Measurements from ENCODE around the gene RALGAPA1. TPM values are rescaled to one million over a fixed set of nuclear protein-coding genes. Genes with fewer than 3 reads are reported as not detected.
"Not testable (repeated sequence)": the region's sequence is repeated elsewhere in the genome, so short reads cannot be mapped to it uniquely, and the experiment has no call there.

RALGAPA1 gene
- total RNA-seq, 1 donor from 2014 or later: 61.0 TPM

DNA sequence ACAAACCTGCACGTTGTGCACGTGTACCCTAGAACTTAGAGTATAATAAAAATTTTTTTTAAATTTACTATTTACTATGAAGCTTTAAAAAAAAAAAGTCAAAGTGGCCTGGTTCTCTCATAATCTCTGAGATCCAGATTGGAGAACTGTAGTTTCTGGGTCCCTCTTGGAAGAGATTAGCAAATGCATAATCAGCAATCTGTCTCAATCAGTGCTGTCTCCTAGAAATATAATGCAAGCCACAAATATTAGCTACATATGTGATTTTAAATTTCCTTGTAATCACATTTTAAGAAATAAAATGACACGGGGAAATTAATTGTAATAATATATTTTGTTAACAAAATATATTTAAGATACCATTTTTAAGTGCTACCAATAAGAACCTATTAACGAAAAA is 32.3 kb downstream of the RALGAPA1 start:
- DNase-seq: no peak
- Mint-ChIP-seq H3K36me3 (ENCODE audit: unreplicated experiment) (peaks cover 5% of the 10 kb centered on the region), H3K27me3 (ENCODE audit: unreplicated experiment) (no peaks in the 10 kb centered on the region), H3K27ac (ENCODE audit: unreplicated experiment) (no peak overlapping the region), H3K4me3 (ENCODE audit: unreplicated experiment) (no peak overlapping the region), H3K9me3 (ENCODE audit: unreplicated experiment) (no peaks in the 10 kb centered on the region), H3K4me1 (ENCODE audit: low read depth, unreplicated experiment) (no peaks in the 10 kb centered on the region)
- TF ChIP-seq, protein P1, sequence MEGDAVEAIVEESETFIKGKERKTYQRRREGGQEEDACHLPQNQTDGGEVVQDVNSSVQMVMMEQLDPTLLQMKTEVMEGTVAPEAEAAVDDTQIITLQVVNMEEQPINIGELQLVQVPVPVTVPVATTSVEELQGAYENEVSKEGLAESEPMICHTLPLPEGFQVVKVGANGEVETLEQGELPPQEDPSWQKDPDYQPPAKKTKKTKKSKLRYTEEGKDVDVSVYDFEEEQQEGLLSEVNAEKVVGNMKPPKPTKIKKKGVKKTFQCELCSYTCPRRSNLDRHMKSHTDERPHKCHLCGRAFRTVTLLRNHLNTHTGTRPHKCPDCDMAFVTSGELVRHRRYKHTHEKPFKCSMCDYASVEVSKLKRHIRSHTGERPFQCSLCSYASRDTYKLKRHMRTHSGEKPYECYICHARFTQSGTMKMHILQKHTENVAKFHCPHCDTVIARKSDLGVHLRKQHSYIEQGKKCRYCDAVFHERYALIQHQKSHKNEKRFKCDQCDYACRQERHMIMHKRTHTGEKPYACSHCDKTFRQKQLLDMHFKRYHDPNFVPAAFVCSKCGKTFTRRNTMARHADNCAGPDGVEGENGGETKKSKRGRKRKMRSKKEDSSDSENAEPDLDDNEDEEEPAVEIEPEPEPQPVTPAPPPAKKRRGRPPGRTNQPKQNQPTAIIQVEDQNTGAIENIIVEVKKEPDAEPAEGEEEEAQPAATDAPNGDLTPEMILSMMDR (IDR thresholded peaks at IDR 0.05; ENCODE audit: partially characterized antibody, unreplicated experiment): no peak

- not testable (repeated sequence) for H3K9me3 Mint-ChIP-seq (ENCODE audit: unreplicated experiment); H3K27ac Mint-ChIP-seq (ENCODE audit: unreplicated experiment)
These were observed 33.0 kb downstream of the RALGAPA1 start for GRCh38 chr14:35776085-35776484.

DNA sequence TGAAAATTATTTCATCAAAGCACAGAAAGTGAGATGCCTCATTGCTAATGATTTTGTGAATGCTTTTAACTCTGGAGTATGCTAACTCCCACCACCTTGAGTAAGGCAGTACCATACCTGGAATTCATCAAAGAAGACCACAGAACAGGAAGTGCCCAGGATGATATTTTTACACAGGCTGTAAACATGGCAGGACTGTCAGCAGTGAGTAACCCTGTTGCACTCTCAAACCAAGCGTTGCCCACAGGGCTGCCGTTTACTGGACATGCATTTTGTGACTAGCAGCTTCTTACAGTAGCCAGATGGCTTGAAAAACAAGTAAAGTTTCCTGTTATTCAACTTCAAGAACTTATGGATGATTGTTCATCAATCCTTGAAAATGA is 42.4 kb downstream of the RALGAPA1 start:
- Mint-ChIP-seq H3K4me1 (ENCODE audit: low read depth, unreplicated experiment) (no peaks in the 10 kb centered on the region), H3K27ac (ENCODE audit: unreplicated experiment) (no peak overlapping the region), H3K4me3 (ENCODE audit: unreplicated experiment) (no peak overlapping the region), H3K9me3 (ENCODE audit: unreplicated experiment) (no peaks in the 10 kb centered on the region), H3K27me3 (ENCODE audit: unreplicated experiment) (peaks cover 2% of the 10 kb centered on the region), H3K36me3 (ENCODE audit: unreplicated experiment) (no peaks in the 10 kb centered on the region)
- TF ChIP-seq, protein P1 (IDR thresholded peaks at IDR 0.05; ENCODE audit: partially characterized antibody, unreplicated experiment): no peak
- no peak for DNase-seq

More at GRCh38 chr14:35776085-35776484, 33.0 kb downstream of the RALGAPA1 start:
- H3K36me3 Mint-ChIP-seq (ENCODE audit: unreplicated experiment); DNase-seq; H3K27me3 Mint-ChIP-seq (ENCODE audit: unreplicated experiment); H3K4me1 Mint-ChIP-seq (ENCODE audit: low read depth, unreplicated experiment); H3K4me3 Mint-ChIP-seq (ENCODE audit: unreplicated experiment): not testable (repeated sequence)

DNA sequence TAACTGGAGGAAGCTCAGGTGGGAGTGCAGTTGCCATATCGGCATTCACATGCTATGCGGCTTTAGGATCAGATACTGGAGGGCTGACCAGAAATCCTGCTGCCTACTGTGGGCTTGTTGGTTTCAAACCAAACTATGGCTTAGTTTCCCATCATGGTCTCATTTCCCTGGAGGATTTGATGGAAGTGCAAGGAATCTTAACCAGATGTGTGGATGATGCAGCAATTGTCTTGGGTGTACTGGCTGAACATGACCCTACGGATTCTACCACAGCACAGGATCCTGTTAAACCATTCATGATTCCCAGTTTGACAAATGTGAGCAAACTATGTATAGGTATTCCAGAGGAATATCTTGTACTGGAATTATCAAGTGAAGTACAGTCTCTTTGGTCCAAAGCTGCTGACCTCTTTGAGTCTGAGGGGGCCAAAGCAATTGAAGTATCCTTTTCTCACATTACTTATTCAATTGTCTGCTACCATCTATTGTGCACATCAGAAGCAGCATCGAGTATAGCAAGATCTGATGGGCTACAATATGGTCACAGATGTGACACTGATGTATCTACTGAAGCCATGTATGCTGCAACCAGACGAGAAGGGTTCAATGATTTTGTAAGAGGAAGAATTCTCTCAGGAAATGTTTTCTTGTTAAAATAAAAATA is 42.9 kb downstream of the RALGAPA1 start:
- TF ChIP-seq, protein P1 (IDR thresholded peaks at IDR 0.05; ENCODE audit: partially characterized antibody, unreplicated experiment): no peak
- Mint-ChIP-seq H3K4me3 (ENCODE audit: unreplicated experiment) (no peak overlapping the region), H3K27me3 (ENCODE audit: unreplicated experiment) (peaks cover 2% of the 10 kb centered on the region), H3K9me3 (ENCODE audit: unreplicated experiment) (no peaks in the 10 kb centered on the region), H3K27ac (ENCODE audit: unreplicated experiment) (no peak overlapping the region), H3K4me1 (ENCODE audit: low read depth, unreplicated experiment) (no peaks in the 10 kb centered on the region), H3K36me3 (ENCODE audit: unreplicated experiment) (no peaks in the 10 kb centered on the region)
- no peak for DNase-seq

DNA sequence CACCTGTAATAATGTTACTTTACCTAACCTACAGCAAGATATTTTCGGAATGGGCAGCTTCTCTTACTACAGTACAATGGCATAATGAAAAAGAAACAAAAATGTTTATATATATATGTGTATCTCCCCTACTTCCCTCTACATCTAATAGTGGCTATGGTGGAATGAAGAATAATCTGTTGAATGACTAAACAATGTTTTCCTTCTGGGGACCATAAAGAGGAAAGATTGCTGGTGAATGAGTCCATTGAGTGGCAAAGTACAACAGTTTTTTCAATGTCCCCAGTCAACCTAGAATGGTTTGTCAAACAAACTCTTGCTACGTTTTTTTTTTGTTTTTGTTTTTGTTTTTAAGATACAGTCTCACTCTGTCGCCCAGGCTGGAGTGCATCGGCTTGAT is 47.2 kb downstream of the RALGAPA1 start:
- H3K4me3 Mint-ChIP-seq (ENCODE audit: unreplicated experiment): no peak overlapping the region

More for the DNA sequence above, 47.2 kb downstream of the RALGAPA1 start:
- TF ChIP-seq, protein P1 (IDR thresholded peaks at IDR 0.05; ENCODE audit: partially characterized antibody, unreplicated experiment): no peak
- no peaks in the 10 kb centered on the region for H3K9me3 Mint-ChIP-seq (ENCODE audit: unreplicated experiment)
- DNase-seq: no peak
- H3K36me3 Mint-ChIP-seq (ENCODE audit: unreplicated experiment): no peaks in the 10 kb centered on the region
- no peak overlapping the region for H3K27ac Mint-ChIP-seq (ENCODE audit: unreplicated experiment)
- H3K4me1 Mint-ChIP-seq (ENCODE audit: low read depth, unreplicated experiment): no peaks in the 10 kb centered on the region
- H3K27me3 Mint-ChIP-seq (ENCODE audit: unreplicated experiment): peaks cover 2% of the 10 kb centered on the region
